Fibroblast of skin of right biceps (primary cell): ENCODE results near the gene CTDSPL.
A peak's percentile ranks its signal among the peaks of the same experiment; 100 is the strongest.

Experiments
- DNase-seq: peaks from one replicate; pipeline ENCODE4 v3.0.0-alpha.2; 2013

Gene CTDSPL

DNA sequence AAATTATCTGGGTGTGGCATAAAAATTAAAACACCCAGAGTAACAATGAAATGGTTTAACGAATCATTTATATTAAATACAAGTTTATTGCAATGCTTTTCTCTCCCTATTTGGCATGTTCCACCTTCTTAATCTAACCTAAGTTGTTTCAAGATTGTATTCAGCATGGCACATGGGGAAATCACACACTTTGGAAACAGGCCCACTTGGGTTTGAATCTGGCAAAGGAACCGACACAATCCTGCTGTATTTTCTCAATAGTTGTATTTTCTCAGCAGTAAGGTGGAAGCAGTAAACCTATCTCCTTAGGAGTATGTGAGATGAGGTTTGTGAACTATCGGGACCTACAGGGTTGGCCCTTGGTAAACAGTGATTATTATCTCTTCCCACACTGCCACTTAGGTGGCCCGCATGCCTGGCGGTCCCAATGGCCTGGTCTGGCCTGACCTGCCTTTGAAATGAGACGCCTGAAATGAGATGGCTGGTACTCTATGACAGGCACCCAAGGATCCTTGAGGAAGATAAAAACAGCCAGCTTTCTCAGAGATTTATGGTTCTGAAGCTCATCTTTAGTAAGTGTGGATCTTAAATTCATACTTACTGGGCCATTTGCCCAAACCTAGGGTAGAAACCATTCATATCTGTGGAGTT, 83.6 kb downstream of the CTDSPL start:
- DNase-seq, result no peak

DNA sequence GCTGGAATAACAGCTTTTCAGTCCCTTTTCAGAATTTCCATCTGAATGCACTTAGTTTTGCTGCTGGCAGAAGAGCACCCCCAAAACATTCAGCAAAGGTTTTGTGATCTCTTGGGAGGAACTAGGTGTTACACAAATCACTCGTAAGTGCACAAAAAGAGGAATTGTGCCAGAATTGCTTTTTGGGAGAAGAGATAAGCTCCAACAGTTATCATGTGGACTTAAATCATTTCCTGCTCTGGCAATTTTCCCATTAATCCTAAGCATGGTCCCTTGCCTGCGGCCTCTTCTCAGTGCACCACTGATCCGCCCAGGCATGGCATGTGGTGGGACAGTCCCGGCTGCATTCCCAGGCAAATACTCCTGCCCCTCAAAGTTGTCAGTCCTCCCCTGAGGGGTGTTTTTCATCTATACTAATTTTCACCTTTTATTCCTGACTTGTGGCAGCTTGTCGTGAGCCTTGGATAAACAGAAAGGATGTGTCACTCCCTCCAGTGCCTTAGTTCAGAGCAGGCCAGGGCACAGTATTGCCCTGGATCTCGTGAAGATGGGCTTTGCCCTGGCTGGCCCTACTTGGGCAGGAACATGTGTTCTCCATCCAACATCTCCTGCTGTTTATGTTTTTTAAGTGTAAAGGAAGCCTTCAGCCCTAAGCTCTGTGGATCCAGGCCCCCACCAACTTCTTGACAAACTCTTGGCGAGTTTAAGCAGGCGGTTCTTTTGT, 84.3 kb downstream of the CTDSPL start:
- peak; percentile 61 for DNase-seq

GRCh38 chr3:37946531-37946889, 84.8 kb downstream of the CTDSPL start:
- no peak for DNase-seq

GRCh38 chr3:37949866-37950265, 88.2 kb downstream of the CTDSPL start:
- peak; percentile 47 for DNase-seq

- DNase-seq, result peak; percentile 48
These were observed 90.9 kb downstream of the CTDSPL start for GRCh38 chr3:37952564-37952963.

DNA sequence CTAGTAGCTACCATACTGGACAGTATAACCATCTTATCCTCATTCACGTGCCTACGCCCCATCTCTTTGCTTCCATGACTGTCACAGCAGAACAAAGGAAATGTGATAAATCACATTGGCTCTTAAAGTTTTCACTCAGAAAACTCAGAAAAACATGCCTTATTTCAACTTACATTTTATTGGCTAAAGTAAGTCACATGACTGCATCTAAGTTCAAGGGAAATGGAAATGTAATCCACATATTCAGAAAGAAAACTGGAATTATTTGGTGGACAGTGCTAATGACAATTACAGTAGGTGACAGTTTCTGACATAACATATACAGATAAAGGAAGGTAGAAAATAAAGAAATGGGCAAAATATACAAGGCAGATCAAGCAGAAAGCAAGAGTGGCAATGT, 91.5 kb downstream of the CTDSPL start:
- DNase-seq, result no peak

GRCh38 chr3:37953707-37954394, 92.2 kb downstream of the CTDSPL start:
- DNase-seq, result no peak

- no peak for DNase-seq
These were observed 93.2 kb downstream of the CTDSPL start for GRCh38 chr3:37954881-37955280.

DNA sequence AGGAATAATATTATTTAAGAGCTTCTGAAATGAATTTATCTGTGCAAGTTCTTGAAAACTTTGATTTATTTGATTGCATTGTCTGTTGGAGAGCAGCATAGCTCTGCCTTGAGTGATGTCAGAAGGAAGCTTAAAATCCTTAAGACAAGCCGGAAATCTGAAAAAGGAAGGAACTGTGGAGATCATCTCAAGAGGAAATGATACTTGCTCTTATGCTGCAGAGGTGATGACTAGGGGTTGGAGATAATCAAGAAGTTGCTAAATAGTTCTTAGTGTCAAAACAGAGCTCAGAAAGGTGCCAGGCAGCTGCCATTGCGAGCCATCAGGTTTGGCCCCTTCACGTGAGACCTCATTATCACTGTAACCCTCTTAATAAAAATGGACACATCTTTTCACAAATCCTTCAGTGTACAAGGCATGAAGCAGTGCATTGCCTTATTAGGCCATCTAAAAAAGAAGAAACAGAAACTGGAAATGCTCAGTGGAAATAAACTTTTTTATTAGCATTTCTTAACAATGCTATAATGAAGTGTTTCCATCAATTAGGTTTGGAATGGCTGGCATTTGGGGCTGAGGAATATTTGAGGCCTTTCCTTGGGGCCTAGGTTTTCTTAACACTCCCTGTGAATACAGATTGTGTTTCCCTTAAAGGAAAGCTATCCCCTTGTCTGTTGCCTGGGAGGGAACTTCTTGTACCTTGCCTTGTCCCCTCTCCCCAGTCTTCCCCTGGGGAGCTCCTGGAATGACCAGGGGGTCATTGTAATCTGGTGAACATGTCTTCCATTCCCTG, 94.4 kb downstream of the CTDSPL start:
- DNase-seq, result no peak

DNA sequence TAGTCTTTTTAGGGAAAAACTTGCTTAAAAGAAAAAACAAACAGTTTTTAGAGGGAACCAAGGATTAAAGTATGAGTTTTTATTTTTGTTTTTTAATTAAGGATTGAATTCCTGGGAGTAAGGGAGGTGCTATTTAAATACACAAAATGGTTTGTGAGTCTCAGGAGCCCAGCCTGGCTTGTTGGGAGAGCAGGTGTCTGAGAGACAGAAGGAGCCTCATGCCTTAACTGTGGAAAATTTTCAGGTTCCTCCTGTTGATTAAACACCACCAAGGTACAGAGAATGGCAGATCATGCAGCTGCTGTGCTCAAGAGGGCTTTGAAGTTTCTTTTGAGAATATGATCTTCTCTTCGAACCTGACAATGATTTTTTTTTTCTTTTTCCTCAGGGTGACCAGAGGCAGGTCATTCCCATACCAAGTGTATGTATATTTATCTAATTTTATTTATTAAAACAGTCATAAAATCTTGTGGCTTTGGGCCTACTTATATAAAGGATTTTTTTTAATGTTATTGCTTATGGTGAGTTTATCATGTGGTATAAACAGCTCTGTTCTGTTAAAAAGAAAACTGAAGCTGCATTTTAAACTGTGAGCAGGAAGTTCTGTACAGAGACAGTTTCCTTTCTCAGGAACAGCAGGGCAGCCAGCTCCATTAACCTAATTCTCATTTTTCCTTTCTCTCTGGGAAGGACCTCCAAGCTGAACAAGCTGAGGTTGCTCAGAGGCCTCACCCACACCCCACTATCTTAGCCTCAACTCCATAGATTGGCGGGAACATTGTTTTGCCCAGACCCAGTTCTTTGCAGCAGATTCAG, 95.3 kb downstream of the CTDSPL start:
- no peak for DNase-seq

- no peak for DNase-seq
These were observed 95.9 kb downstream of the CTDSPL start for GRCh38 chr3:37957539-37957936.

- DNase-seq, result no peak
These were observed 100.1 kb downstream of the CTDSPL start for GRCh38 chr3:37961622-37962431.

GRCh38 chr3:37963016-37963415, 101.3 kb downstream of the CTDSPL start:
- DNase-seq, result peak; percentile 63

DNA sequence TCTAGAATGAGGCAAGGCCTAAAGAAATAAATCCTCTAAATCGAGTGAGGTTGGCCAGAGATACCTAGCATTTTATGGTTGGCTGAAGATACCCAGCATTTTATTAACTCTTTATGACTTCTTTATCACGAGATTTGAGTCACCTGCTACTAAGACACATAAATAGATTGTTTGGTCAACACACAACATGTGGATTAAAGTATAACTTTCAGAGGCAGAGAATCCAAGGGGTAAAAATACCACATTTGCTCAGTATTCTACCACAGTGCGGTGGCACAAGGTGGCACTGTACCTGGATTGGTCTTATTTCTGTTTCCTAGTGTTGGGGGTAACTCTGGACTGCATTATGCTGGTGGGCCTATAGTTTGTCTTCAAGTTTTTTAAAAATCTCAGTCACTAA, 102.0 kb downstream of the CTDSPL start:
- no peak for DNase-seq

DNA sequence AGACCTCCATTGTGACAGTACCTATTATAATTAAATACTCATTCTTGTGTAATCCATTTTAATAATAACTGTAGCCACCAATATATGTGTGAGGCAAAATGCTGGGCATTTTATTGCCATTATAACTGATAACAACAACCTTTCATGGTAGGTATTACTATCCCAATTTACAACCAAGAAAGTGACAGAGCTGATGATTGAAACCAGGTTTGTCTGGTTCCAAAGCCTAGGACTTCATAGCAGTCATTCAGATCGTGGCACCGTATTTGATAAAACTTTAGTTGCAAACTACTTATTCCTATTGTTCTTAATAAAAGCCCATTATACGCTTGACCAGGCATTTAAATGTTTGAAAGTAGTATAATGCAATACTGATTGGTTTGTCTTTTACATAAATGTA, 102.5 kb downstream of the CTDSPL start:
- no peak for DNase-seq

DNA sequence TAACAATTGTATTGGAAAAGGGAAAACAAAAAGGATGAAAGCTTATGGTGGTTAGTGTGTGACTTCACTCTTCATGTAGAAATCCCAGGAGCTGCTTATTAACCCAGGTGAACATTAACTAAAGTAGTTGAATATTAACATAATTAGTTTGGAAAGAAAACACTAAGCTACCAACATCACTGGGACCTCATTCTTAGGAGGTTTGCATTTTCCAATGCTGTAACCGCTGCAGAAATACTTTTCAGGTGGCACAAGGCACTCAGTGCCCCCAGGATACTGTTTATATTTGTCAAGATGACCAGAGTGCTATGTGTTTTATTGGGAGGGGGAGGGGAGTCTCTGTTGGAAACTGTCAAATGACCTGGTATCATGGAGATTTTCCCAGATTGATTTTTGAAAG, 103.0 kb downstream of the CTDSPL start:
- DNase-seq, result no peak

DNA sequence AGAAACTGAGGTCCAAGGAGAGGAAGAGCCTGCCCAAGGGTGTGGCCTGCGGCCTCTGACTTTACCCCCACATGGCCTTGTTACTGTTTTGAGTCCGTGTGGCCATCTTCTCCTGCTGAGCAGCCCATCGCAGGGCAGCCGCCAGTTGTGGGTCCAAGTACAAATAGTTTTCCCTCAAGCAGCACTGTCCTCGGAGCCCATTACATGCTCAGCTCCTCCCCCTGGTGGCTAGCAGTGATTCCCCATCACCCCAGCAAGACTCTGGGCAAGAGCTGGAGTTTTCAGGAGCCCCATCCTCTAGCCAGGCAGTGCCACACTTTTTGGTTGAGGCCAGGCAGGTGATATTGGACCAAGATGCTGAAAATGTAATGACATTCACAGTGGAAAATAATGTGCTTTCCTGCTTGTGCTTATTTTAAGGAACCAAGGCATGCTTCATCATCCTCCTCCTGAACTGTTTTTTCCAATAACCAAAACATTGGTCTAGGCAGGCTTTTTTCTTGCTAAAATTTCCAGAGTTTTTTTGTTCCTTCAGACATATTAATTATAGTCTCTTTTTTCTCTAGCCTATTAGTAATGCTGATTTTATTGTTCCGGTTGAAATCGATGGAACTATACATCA, 105.7 kb downstream of the CTDSPL start:
- peak; percentile 60 for DNase-seq

DNA sequence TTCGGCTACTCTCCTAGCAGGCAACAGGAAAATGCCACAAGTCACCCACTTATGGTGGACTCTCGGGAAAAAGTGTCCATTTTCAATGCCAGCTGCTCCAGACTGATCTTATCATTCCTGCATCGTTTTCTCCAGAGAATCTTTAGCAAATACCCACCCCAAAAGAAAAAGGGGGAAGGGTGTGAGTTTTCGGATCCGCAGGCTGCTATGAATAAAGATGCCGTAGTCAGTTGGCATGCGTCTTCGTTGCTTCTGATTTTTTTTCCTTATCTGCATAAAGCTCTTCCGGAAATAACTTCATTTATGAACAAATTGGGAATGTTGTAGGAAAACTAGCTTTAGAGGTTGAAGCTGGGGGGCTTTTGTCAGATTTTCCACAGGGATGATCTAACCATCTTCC, 106.5 kb downstream of the CTDSPL start:
- no peak for DNase-seq

DNA sequence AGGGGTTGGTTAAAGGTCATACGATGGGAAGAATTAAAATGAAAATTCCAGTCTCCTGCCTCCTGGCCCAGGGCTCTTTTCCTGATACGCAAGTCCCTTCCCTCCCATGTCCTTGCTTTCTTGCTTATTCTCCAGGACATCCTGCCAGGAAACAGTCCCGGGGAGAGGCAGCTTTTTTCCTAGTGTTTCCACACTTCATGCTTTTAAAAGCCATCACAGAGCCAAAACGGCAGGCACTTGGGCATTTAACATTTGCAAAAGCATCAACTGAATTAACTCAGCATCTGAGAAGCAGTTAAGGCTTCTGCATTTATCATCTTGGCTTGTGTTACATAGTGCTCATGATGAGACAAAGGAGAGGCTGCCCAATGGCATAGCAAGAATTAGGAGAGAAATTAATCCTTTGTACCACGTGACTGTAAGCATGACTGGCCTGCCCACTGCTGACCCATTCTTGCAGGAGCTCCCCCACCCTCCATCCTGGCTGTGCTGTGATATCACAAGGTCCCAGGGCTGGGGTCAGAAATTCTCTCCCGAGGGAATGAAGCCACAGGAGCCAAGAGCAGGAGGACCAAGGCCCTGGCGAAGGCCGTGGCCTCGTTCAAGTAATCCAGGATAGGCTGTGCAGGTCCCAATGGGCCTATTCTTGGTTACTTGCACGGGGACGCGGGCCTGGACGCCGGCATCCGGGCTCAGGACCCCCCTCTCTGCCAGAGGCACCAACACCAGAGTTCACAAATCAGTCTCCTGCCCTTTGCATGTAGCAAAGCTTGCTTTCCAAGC, 107.3 kb downstream of the CTDSPL start:
- DNase-seq, result no peak

- no peak for DNase-seq
These were observed 108.0 kb downstream of the CTDSPL start for GRCh38 chr3:37969596-37970100.
